HepG2 (cell line): ENCODE results near the gene IRAK3. TPM values are rescaled to one million over a fixed set of nuclear protein-coding genes. Genes with fewer than 3 reads are reported as not detected.

Experiments
- ATAC-seq: fragments of 200-7000 bp; cut with Tn5 transposase; 3 replicates; pipeline ENCODE4 v1.9.1; 2020; ENCODE audit warnings: mild to moderate bottlenecking, moderate library complexity
- BruUV-seq: library from RNA; stranded (reverse); fragments of 400-500 nt; replicated peaks from 2 replicates; lab custom pipeline; 2021; lab: Mats Ljungman, UMichigan
- CTCF ChIA-PET: fragments of 300-600 bp; formaldehyde crosslinking; extraction: SDS; loops from one replicate; lab custom pipeline; 2021; ENCODE audit warnings: low total read pairs, inconsistent platforms, low intra/inter-chr PET ratio; lab: Yijun Ruan, JAX
- POLR2A ChIA-PET: fragments of 350-600 bp; sonication (Branson Sonifier 250); formaldehyde crosslinking; loops from one replicate; lab custom pipeline; 2020; ENCODE audit warnings: antibody characterized with exemption, inconsistent platforms; lab: Yijun Ruan, JAX
- DNase-seq: peaks from one replicate; pipeline ENCODE4 v3.0.0-alpha.2; 2015; ENCODE audit warnings: low spot score
- FAIRE-seq: peaks from 3 replicates; lab custom pipeline; 2011; peaks lifted over from hg19 to GRCh38; lab: Jason Lieb, UNC
- H2AFZ ChIP-seq: one replicate; pipeline ENCODE4 v1.6.1; 2011; ENCODE audit warnings: low read length, inconsistent platforms
- H3K27ac ChIP-seq: fragments of 300-600 bp; 3 replicates; pipeline ENCODE4 v1.8.0; 2011; ENCODE audit warnings: mixed run types, mild to moderate bottlenecking, mixed read lengths, low read length, inconsistent platforms; ENCODE audit not compliant: insufficient read depth; ENCODE audit errors: extremely low read length
- H3K27me3 ChIP-seq, 2 experiments: fragments of 200-600 bp in 1 of 2; 2 replicates in 1 of 2; 3 replicates in 1 of 2; pipeline versions ENCODE4 v1.6.0 to v1.8.0; 2011; ENCODE audit warnings: low read length in 2 of 2, mild to moderate bottlenecking in 2 of 2, moderate library complexity in 2 of 2, inconsistent platforms in 1 of 2; ENCODE audit not compliant: insufficient read depth in 2 of 2, control insufficient read depth in 1 of 2
- H3K36me3 ChIP-seq, 2 experiments: fragments of 200-600 bp in 1 of 2; replicated peaks in 1 of 2; 2 replicates in 1 of 2; 3 replicates in 1 of 2; pipeline versions ENCODE4 v1.5.1 to v1.8.0; 2011; ENCODE audit warnings: low read length in 2 of 2, inconsistent platforms in 1 of 2; ENCODE audit not compliant: insufficient read depth in 2 of 2, control insufficient read depth in 1 of 2
- H3K4me1 ChIP-seq: 2 replicates; pipeline ENCODE4 v1.5.1; 2012; ENCODE audit warnings: low read length, inconsistent platforms; ENCODE audit not compliant: insufficient read depth
- H3K4me2 ChIP-seq: 2 replicates; pipeline ENCODE4 v1.6.0; 2011; ENCODE audit warnings: low read depth, low read length, inconsistent platforms
- H3K4me3 ChIP-seq, 3 experiments: fragments of 200-600 bp in 1 of 3; sonication (generic), shearing (Covaris generic) in 1 of 3; replicated peaks in 1 of 3; 2 replicates each; pipeline ENCODE4 v1.5.1; 2011 to 2016; ENCODE audit warnings: low read length in 3 of 3, inconsistent platforms in 2 of 3, low read depth in 2 of 3, mild to moderate bottlenecking in 2 of 3, control low read depth in 1 of 3, mixed read lengths in 1 of 3; ENCODE audit not compliant: insufficient read depth in 1 of 3
- H3K79me2 ChIP-seq: one replicate; pipeline ENCODE4 v1.6.1; 2011; ENCODE audit warnings: low read length, inconsistent platforms; ENCODE audit not compliant: insufficient read depth
- H3K9ac ChIP-seq: 2 replicates; pipeline ENCODE4 v1.6.0; 2011; ENCODE audit warnings: mild to moderate bottlenecking, low read depth, low read length, inconsistent platforms; ENCODE audit not compliant: insufficient read depth
- H3K9me3 ChIP-seq: 2 replicates; pipeline ENCODE4 v1.5.1; 2012; ENCODE audit warnings: mild to moderate bottlenecking, low read length
- H4K20me1 ChIP-seq: 2 replicates; pipeline ENCODE4 v1.6.0; 2011; ENCODE audit warnings: inconsistent platforms, mild to moderate bottlenecking, low read length, moderate library complexity; ENCODE audit not compliant: insufficient read depth
- MAFF ChIP-seq: IDR thresholded peaks from 2 replicates; pipeline ENCODE4 v1.6.1; 2011; ENCODE audit warnings: low read depth, low read length, improper control_type of control experiment
- MAFK ChIP-seq, 2 experiments: IDR thresholded peaks in 1 of 2; conservative IDR thresholded peaks in 1 of 2; 2 replicates each; pipeline ENCODE4 v1.6.1; 2011; ENCODE audit warnings: improper control_type of control experiment in 2 of 2, low read length in 2 of 2
- PHF8 ChIP-seq: sonication (generic); formaldehyde crosslinking; IDR thresholded peaks from 2 replicates; pipeline ENCODE4 v1.5.0; 2020; ENCODE audit warnings: missing genetic modification reagents
- ZFP82 ChIP-seq: sonication (generic); formaldehyde crosslinking; IDR thresholded peaks from 2 replicates; pipeline ENCODE4 v1.5.1; 2020; ENCODE audit warnings: mild to moderate bottlenecking, missing genetic modification reagents, borderline replicate concordance
- in situ Hi-C: cut with HindIII; loops from 2 replicates; pipeline ENCODE4 v1.10.0; 2017; ENCODE audit warnings: low pct_unique_long_range_greater_than_20kb; ENCODE audit not compliant: extremely low pct_ligation_motif_present
- intact Hi-C: fragments of 100-400 bp; cut with micrococcal nuclease; formaldehyde crosslinking; loops from one replicate; pipeline ENCODE4 v1.10.0; 2022; ENCODE audit not compliant: unreplicated experiment
- polyA plus RNA-seq, 8 experiments: library from polyadenylated mRNA; depleted of rRNA in 3 of 8; stranded (reverse) in 7 of 8; unstranded in 1 of 8; fragments of >200 nt; fragmentation: Illumina TruSeq in 4 of 8; extraction: Trizol in 4 of 8; gene quantifications; 2 replicates each; pipeline versions ENCODE4 v1.2.1 to v1.2.3, GENCODE V29; 2011 to 2016; ENCODE audit warnings: low read depth in 4 of 8, missing spikeins in 1 of 8, mixed read lengths in 1 of 8; ENCODE audit not compliant: insufficient read depth in 1 of 8
- total RNA-seq, 5 experiments: library from RNA; depleted of rRNA; stranded (reverse); fragments of >200 nt; fragmentation: Illumina TruSeq; extraction: Trizol; gene quantifications; 2 replicates each; pipeline ENCODE4 v1.2.3, GENCODE V29; 2016; ENCODE audit warnings: low read depth in 1 of 5
- TF ChIP-seq, protein P1 (sequence below): sonication (generic); formaldehyde crosslinking; IDR thresholded peaks from 2 replicates; pipeline ENCODE4 v1.4.0; 2020; ENCODE audit warnings: missing genetic modification reagents
- TF ChIP-seq, protein P2 (sequence below): sonication (generic); formaldehyde crosslinking; IDR thresholded peaks from 2 replicates; pipeline ENCODE4 v1.4.0; 2020; ENCODE audit warnings: missing genetic modification reagents, borderline replicate concordance

Gene IRAK3
- total and polyA plus RNA-seq, 2 of the 13 experiments (the other 11 are each of a cell fraction or from before 2014, with no cell fraction given) = 0.01 TPM; not detected in 1

DNA sequence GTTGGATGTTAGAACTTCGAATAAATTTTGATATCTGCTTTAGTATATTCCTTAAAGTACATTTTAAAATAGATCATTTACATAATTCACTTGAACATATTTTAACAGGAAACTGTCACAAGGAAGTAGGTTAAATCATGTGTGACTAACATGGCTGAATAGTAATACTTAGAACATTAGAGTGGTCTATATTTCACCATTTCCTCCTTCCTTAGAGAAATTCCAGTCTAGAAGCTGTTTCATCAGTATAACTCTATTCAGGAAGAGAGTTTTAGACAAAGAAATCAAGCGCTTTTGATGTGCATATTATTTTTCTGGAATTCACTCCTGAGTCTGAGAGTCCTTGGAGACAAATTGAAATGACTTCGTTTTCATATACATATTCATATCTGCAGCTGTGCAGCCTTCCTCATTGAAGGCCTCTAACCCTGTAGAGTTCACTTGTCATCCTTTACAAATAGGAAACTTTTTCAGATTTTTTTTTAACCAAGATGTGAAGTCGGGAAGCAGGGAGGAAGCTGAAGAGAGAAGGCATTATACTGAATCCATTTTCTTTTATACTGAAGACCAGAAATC is 28.4 kb downstream of the IRAK3 start (continued):
- TF ChIP-seq, protein P1, sequence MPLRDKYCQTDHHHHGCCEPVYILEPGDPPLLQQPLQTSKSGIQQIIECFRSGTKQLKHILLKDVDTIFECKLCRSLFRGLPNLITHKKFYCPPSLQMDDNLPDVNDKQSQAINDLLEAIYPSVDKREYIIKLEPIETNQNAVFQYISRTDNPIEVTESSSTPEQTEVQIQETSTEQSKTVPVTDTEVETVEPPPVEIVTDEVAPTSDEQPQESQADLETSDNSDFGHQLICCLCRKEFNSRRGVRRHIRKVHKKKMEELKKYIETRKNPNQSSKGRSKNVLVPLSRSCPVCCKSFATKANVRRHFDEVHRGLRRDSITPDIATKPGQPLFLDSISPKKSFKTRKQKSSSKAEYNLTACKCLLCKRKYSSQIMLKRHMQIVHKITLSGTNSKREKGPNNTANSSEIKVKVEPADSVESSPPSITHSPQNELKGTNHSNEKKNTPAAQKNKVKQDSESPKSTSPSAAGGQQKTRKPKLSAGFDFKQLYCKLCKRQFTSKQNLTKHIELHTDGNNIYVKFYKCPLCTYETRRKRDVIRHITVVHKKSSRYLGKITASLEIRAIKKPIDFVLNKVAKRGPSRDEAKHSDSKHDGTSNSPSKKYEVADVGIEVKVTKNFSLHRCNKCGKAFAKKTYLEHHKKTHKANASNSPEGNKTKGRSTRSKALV = no peak
- TF ChIP-seq ZFP82 = no peak
- TF ChIP-seq, protein P2, sequence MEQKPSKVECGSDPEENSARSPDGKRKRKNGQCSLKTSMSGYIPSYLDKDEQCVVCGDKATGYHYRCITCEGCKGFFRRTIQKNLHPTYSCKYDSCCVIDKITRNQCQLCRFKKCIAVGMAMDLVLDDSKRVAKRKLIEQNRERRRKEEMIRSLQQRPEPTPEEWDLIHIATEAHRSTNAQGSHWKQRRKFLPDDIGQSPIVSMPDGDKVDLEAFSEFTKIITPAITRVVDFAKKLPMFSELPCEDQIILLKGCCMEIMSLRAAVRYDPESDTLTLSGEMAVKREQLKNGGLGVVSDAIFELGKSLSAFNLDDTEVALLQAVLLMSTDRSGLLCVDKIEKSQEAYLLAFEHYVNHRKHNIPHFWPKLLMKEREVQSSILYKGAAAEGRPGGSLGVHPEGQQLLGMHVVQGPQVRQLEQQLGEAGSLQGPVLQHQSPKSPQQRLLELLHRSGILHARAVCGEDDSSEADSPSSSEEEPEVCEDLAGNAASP (CRISPR knock-in tag) = no peak
- TF ChIP-seq, all 625 proteins: peak for 0

DNA sequence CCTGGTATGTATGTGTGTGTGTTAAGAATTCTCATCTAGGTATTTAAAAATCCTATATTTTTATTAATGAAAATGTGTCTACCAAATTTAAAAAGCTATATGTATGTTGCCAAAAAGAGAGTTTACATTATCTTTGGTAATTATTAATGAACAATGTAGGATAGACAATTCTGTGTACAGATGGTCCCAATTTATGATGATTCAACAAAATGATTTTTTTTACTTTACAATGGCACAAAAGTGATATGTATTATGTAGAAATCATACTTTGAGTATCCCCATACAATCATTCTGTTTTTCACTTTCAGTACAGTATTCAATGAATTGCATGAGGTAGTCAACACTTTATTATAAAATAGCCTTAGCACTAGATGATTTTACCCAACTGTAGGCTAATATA is 39.4 kb downstream of the IRAK3 start:
- Histone ChIP-seq H3K27me3 (no peaks in the 10 kb centered on the region), H3K4me1 (no peaks in the 10 kb centered on the region), H3K79me2 (no peaks in the 10 kb centered on the region), H3K9ac (no peak overlapping the region), H2AFZ (no peak overlapping the region), H3K27ac (no peak overlapping the region), H3K9me3 (no peaks in the 10 kb centered on the region), H4K20me1 (no peaks in the 10 kb centered on the region), H3K4me2 (no peak overlapping the region), H3K4me3 (no peak overlapping the region), H3K36me3 (no peaks in the 10 kb centered on the region)
- DNase-seq (no peak), FAIRE-seq (no peak), ATAC-seq (no peak)
- BruUV-seq = no TSS peak
- ChIA-PET CTCF (no interaction called here), POLR2A (no interaction called here)
- TF ChIP-seq MAFK (conservative IDR thresholded peaks at IDR 0.05 in 1 of 2, IDR thresholded peaks at IDR 0.05 in 1 of 2; ENCODE audit: low read length in 2 of 2) = peak; percentile 44 to 78; a peak in 2 of 4 replicates
- no peak for TF ChIP-seq PHF8 (CRISPR knock-in tag)
- peak; percentile 62 for TF ChIP-seq MAFF
- in situ Hi-C loops = no loop called here
- intact Hi-C loops = no loop called here
